ENCODE results near the gene BNC2.

The BNC2 gene

DNA sequence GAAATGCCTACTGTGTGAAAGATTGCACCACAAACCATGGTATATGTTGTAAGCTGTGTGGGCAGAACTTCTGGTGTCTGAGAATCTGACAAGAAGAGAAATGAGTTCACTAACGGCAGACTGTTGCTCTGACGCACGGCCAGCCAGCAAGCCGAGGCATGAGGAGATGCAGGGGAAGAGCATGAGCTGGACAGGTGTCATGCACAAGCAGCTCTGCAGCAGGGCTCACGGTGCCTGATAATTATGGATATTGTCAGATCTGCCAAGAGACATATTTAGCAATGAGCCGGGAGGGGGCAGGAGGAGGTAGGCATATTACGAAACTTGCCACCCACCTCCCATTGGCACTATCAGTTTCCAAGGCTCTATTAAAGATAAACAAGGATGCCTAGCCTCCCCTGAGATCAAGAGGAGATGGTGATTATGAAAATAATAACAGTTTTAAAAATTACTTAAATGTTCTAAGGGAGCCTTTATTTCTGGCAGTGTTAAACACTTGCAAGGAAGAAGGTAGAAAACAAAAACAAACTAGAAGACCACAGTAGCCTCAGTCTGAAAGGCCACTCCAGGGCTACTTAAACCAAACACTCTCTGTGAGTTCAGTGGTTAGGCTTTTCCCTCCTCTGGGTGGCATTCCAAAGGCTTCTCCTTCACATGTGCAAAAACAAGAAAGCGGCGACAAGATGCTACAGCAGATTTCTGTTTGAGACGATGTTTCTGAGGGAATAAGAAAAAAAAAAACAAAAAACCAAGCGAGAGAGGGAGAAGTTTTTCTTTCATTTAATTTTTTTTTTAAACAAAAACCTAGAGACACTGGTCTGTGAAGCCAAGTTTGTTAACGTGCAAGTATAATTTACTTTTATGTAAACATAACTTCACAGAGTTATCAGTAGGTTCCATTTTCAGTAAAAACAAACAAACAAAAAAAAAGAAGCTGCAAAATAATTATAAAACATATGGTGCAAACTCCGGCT, 339.5 kb downstream of the BNC2 start:
- DNase-seq: no peak

DNA sequence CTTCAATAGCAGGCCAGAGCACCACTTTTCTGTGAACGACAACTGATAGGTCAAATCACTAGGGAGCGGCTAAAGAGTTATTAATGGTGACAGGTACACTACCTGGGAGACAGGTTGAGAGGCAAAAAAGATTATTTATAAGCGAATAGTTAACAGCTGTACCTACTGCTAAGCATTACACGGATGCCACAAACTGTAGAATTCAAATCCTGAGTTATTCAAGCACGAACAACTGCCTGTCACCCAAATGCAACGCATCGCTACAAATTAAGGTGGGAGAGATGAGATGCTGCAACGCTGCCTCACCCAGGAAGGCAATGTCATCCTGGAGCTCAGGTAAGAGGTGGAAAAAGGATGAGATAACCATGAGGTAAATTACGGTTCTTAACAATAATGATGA, 342.9 kb downstream of the BNC2 start:
- DNase-seq: peak; percentile 39

DNA sequence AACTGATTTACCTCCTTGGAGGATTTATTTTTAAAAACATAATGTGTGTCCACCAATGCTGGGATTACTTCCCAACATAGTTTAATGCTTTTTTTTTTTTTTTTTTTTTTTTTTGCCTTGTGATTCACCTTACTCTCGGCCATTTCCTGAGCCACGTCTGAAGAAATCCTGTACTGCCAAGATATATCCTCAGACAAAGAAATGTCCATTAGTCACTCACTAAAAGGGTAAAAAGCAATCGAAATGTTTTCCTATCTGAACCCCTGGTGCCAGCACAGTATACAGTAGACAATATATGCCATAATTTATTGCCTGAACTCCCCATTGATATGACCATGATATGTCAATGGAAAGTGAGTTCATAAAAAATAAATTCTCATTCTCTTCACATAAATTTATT, 344.1 kb downstream of the BNC2 start:
- no peak for DNase-seq

DNA sequence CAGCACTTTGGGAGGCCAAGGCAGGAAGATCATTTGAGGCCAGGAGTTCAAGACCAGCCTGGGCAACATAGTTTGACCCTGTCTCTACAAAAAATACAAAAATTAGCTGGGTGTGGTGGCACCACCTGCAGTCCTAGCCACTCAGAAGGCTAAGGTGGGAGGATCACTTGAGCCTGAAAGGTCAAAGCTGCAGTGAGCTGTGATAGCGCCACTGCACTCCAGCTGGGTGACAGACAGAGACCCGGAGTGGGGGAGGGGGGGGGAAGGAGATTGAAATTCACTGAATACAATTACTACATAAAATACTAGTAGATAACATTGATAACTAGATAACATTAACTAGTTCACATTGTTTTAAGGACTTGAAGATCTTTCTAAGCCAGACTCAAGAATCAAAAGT, 345.6 kb downstream of the BNC2 start:
- DNase-seq: no peak

DNA sequence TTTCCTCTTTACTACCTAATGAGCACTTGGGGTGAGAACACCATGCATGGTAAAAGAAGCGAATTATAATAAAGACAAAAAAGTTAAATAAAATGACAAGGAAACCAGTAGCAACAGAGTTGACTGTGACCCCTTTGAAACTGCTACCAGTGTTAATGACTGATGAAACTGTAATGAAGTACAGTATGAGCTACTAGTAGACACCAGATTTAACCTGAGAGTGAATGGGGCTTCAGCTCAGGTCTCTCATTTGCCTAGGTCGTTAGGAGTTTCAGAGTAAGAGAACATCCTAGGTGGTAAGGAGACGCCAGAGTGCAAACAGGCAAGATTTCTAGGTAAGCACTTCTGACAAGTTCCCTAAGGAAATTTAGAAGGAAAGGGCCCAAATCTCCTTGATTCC, 346.4 kb downstream of the BNC2 start:
- DNase-seq: no peak

DNA sequence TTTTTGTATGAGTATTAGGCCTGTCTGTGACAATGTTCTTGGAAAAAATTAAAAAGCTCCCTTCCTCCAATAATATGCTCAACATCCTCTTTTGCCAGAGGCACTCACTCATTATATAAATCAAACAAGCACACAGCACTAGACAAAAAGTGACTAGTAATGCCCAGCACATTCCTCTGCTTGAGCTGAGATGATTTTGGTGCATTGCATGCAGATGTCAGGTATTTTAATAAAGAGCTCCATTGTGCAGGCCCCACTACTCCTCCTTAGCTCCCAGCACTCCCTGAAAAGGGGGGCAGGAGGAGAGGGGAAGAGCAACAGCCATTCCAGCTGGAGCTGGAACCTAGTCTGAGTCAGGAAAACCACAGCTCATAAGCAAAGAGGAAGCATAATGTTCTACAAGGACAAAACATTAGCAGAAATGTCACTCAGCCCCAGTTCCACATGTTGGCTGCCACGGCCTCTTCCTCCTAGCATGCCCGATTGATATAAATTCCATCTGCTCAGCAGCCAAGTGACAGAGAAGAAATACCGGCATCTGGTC, 348.5 kb downstream of the BNC2 start:
- DNase-seq: peak; percentile 51

DNA sequence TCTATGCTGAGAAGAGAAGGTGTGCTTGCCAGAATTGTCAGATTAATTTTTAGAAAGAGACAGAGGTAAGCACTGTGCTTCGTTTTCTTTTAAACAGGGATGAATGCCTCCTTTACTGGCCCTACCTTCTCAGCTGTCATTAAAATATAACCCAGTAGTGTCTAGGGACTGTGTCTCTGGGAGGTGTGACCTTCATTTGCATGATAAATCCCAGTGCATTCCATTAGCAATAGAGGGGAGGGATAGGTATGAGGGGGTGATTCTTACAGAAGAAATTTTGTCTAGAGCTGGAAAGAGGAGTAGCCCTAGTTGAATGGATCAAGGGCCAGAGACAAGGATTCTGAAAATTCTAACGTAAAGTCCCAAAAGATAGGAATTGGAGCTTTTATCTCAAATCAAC, 351.5 kb downstream of the BNC2 start:
- no peak for DNase-seq

DNA sequence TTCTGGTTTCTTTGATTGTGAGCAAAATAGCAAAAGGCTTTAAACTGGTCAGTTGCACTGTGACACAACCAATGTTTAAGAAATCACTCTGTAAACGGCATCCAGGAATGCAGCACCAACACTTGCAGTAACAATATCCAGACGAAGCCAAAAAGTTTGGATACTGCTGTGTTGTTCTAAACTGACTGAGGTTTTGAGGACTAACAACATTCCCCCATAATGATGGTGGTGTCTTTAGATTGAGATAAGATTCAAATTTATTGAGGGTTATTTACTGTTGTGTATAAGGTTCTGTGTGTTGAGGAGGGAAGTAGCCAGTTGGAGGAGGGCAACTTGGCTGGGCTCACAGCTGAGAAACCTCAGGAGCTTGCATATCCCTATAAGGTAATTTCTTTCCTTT, 353.6 kb downstream of the BNC2 start:
- DNase-seq: no peak

DNA sequence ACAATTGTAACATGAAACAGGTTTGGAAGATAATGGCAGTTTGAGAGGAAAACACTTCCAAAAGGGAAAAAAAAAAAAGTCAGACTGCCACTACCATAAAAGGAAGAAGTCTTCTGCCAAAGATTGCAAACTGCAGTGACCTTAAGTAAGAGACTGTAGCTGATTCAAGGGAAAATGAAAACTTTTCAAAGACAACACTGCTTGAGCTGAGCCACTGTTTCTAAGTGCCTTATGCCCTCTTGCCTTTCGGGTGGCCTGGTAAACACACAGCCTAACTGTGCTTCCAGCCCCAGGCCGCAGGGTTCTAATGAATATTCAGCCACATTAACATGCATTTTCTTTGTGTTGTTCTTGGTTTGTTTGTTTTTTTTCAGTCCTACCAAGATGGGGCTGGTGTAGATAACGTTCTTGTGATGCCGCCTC, 354.6 kb downstream of the BNC2 start:
- no peak for DNase-seq

DNA sequence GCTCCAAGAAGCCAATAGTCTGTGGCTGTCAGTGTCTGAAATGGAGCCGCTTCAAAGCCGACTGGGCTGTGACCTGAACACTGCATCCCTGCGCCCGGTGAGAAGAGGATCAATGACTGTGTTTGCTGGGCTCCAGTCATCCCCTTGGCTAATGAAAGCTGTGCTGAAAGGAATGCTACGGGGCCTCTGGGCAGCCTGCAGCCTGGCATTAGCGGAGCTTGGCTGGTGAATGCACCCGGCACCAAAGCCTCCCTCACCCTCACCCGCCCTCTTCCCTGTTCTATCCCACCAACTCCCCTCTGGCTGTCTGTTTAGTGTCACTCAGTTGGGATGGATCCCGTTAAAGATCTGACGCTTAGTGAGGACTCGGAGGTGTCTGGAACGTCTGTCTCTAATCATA, 355.3 kb downstream of the BNC2 start:
- peak; percentile 66 for DNase-seq

DNA sequence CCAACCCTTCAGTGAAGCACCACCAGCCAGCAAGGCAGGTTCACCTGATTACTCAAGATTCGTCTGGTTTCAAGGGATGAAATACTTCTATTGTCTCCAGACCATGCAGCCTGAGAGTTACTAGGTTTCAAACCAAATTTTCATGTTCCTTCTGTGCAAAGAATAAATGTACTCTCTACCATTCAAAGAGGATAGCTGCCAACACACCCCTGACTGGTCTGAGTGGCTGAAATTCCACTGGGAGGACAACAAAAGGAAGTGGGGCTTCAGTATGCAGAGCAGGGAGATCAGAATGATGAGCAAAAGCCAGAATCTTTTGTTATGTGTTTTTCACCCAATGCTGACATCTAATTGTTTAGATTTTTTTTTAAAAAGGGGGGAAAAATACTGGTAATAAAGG, 356.3 kb downstream of the BNC2 start:
- DNase-seq: no peak

DNA sequence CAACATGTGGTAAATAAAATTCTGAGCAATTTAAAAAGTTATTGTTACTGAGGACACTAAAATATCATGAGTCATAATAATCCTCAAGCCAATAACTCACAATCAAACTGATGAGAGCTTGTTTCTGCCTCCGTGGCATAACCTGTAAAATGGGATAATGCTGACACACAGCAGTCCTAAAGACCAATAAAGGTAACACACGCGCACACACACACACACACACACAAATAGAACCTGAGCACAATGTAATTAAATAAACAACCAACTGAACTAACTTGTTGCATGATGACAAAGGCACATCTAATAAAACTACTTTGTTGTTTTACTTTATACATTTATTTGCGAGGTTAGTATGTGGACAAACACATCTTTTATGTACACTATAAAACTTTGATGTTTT, 358.2 kb downstream of the BNC2 start:
- no peak for DNase-seq

DNA sequence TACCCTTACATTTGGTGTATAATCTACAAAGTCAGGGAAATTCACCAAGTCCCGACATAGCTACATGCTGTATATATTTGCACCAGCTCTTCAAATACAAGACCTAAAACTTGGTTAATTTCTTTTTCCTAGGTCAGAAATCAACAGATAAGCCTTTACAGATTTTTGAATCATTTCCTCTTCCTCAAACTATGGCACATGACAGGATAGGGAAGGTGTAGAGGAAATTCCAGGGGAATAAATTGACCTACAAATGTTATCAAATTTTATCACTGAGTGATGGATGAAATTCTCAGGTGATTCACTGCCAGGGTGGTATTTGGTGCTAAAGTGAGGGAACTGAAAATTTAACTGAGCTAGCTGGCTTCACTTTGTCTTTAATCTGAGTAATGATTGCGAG, 360.0 kb downstream of the BNC2 start:
- no peak for DNase-seq

DNA sequence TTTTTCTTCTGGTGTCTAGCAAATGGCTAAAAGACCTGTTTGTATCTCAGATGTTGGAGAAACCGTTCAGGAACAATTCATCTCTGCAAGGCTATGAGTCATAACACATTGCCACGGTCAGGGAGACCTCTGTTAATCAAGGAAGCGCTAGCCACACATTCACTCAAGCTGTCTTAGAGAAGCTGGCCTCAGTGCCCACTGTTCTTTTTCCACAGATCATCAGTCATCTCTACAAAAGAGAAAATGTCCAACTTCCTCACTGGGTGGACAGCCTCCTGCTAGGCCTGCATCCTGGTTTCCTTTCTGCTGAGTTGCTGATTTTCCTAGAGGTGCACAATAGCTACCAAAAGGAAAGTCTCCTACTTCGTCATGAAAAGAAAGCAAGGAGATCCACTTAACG, 360.5 kb downstream of the BNC2 start:
- DNase-seq: no peak

DNA sequence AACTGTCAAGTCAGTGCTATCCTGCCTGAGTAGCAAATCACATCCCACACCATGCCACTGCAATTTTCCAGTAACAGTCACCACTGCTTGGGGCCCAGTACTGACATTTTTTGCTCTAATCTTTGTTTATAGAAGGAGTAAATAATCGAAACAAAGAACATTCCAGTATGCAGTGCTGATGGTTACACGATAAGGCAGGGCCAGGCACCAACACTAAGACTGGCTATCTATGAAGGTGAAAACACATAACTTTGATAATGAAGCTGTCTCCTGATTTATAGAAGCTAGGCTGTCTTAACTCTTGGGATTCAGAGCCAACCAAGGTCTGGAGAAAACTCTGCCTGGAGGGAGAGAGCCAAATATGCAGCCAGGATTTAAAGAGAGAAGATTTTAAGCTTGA, 365.3 kb downstream of the BNC2 start:
- no peak for DNase-seq

DNA sequence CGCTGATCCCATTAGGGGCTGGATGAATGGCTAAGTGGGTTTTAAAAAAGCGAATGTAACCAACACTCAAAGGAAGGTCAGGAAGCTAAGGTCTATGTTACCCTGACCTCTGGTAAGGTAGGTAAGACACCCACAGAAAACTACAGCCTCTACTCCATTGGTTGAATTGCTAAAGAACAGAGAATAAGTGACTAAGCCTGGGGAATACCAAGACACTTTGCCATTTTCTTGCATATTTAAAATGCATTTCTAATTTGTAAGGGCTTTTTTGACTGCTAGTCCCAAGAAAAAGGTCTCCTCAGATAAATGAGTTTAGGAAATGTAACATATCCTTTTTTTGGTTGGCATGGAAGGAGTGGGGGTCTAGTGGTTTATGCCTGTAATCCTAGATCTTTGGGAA, 368.7 kb downstream of the BNC2 start:
- DNase-seq: no peak

DNA sequence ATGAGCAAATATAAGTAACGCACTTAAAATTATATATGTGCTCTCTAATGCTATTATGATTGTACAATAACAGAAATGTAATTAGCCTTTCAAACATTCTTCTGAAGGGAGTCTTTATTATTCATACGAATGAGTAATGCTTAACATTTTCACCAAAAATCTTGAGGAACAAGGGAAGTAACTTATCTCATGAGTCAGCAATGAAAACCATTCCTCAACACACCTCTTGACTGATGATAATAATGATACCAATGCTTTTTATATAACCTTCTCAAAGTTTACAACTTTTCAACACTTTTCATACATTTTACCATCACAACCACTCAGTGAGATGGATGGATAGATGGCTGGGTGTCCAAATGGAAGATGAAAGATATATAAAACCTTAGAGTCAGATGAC, 369.3 kb downstream of the BNC2 start:
- no peak for DNase-seq

DNA sequence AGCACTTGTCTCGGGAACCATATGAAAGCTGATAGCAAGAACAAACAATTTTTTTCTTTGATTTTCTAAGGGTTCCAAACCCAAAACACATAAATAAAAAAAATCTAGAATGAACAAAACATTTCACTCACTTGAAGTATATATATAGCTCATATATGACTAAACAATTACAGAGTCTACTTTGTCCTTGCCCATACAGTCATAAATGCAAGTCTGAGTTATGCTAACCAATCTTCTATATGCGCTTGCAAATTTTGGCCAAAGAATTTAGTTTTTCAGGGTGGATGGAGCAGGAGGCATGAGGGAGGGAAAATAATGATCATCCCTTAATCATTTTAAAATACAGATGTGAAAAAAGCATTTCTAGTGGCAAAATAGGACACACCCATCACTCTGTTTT, 370.1 kb downstream of the BNC2 start:
- DNase-seq: no peak

DNA sequence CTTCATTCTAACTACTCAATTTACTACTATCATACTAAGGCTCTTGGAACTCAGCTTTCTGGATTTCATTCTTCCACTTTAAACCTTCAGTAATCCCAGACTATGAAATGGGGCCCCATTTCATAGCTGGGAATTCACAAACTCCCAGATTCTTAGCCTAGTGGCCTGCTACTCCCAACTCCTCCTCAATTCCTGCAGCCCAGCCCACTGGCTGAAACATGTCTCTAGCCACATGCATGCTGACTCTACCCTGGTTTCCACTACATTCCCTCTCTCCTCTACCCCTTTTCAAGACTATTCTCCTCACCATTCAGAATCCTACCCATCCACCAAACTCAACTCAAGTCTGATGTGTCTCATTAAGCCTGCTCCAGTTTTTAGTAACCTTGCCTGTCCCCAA, 370.6 kb downstream of the BNC2 start:
- DNase-seq: no peak

DNA sequence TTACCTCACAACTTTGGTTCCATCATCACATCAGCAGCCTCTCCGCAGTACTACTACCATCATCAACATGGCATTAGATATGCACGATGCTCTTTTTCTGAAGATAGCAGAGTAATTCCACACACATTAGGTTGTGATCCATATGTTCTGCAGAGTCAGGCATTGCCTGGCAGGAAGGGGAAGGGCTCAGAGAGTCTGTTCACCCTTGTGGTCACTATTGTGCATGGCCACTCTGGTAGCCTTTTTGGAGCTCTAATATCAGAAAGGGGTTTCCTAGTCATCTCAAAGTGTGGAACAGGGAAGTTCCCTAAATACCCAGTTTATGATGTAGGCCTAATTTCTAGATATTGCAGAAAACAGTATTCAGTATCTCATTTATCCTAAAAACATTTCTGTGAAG, 373.6 kb downstream of the BNC2 start:
- DNase-seq: no peak

DNA sequence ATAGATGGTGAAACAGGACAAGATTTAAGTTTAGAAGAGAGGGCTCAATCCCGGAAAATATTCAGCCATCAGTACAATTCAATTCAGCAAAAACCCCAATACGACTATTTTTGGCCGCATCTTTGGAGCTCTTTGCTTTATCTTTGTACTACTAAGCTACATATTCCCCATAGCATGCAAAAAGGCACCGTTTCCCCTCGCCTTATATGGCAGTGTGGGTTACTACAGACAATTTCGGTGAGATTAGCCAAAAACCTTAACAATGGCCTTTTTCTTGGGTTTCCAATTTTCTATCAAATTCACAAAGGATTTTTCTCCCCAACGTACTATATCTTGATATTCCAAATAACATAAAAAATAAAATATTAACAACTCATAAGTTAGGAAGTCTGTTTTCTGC, 382.6 kb downstream of the BNC2 start:
- no peak for DNase-seq

DNA sequence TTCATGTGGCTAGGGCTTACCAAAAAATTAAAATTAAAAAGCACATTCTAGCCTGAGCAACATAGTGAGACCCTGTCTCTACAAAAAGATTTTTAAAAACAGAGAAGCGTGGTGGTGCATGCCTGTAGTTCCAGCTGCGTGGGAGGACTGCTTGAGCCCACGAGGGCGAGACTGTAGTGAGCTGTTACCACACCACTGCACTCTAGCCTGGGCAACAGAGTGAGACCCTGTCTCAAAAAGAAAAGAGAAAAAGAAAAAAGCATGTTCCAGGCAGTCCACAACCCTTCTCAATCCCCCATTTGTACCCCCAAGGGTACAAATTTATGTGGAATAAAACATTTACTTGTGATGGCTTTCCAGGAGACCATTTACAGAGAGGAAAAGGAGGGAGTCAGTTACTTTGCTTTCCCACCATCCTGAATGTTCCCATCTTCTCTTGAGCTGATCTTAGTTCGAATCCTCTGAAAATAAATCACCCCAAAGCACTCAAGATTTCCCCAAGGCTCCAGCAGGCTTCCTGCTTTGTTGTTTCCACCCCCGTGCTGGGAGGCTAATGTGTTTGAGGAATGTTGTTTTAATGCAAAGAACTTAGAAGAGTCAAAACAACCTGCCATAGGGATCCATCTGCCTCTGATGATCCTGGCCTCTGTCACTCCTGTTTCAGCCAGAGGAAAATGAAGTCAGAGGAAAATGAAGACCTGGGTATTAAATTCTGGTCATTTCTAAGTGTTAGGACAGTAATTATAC, 384.7 kb downstream of the BNC2 start:
- DNase-seq: no peak

DNA sequence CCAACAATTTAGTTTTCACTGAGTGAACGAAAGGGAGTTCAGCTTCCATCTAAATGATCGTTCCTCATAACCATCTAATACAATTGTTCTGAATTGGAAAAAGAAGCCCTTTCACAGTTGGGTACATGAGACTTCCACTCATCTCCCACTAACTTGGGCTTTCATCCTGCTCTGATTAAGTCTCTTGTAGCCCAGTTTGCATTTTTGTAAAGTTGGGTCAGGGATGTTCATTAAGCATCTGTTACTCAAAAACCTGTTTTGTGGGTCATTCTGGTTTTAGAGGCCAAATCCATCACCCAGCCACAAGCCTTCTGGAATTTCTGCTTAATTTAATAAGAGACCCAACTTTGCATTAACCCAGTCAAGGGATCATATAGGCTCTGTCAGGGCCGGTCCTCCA, 385.3 kb downstream of the BNC2 start:
- no peak for DNase-seq

DNA sequence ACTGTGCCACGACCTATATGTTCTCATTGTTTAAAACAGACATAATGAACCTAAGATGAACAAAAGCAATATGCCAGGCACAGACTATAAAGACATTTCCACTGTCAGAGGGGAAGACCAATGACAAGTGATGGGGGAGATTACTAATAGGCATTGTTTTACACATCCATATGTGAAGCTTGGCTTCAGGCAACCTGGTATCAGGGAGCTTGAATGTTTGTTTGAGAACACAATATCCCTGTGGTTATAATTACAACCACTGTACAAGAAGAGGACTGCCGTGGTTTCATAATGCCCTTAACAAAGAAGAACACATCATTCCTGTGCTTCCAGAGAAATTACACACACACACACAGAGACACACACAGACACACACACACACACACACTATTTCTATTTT, 385.7 kb downstream of the BNC2 start:
- DNase-seq: no peak

All from retina (tissue), 1 donor.